Activated T-helper 1 cell treated with anti-CD3 and anti-CD28 coated beads, Interleukin-12 subunit alpha, Interleukin-12 subunit beta, Interleukin-2, Interleukin-4 antibody, amounts not matched to agents 30 ng/mL and 10 ng/mL and 1 ng/mL, durations not matched to agents 14 hours and 24 hours and 36 hours (primary cell): ENCODE results near the gene F11. TPM values are rescaled to one million over a fixed set of nuclear protein-coding genes. Genes with fewer than 3 reads are reported as not detected.
"Not testable (repeated sequence)": the region's sequence is repeated elsewhere in the genome, so short reads cannot be mapped to it uniquely, and the experiment has no call there.

Source experiments
- DNase-seq: peaks from one replicate; pipeline ENCODE4 v3.0.0; 2021; ENCODE audit warnings: low spot score
- H3K27ac Mint-ChIP-seq: one replicate; pipeline ENCODE4 v1.8.0; 2021; ENCODE audit warnings: mild to moderate bottlenecking, mixed read lengths
- H3K27me3 Mint-ChIP-seq: one replicate; pipeline ENCODE4 v1.8.0; 2022; ENCODE audit warnings: mild to moderate bottlenecking, moderate library complexity, mixed read lengths; ENCODE audit not compliant: insufficient read depth
- H3K36me3 Mint-ChIP-seq: one replicate; pipeline ENCODE4 v1.8.0; 2021; ENCODE audit warnings: low read depth, mixed read lengths
- H3K4me1 Mint-ChIP-seq: one replicate; pipeline ENCODE4 v1.8.0; 2021; ENCODE audit warnings: low read depth, mixed read lengths
- H3K4me3 Mint-ChIP-seq: one replicate; pipeline ENCODE4 v1.8.0; 2021; ENCODE audit warnings: mild to moderate bottlenecking, moderate library complexity, mixed read lengths
- H3K9me3 Mint-ChIP-seq: one replicate; pipeline ENCODE4 v1.8.0; 2021; ENCODE audit warnings: mixed read lengths
- intact Hi-C: fragments of 100-400 bp; cut with micrococcal nuclease; formaldehyde crosslinking; loops from one replicate; pipeline ENCODE4 v1.15.1; 2024
- total RNA-seq: library from RNA; stranded (reverse); gene quantifications from 2 replicates; pipeline ENCODE4 v1.2.3, GENCODE V29; 2022

F11 gene
- total RNA-seq, 1 donor from 2014 or later: not detected

DNA sequence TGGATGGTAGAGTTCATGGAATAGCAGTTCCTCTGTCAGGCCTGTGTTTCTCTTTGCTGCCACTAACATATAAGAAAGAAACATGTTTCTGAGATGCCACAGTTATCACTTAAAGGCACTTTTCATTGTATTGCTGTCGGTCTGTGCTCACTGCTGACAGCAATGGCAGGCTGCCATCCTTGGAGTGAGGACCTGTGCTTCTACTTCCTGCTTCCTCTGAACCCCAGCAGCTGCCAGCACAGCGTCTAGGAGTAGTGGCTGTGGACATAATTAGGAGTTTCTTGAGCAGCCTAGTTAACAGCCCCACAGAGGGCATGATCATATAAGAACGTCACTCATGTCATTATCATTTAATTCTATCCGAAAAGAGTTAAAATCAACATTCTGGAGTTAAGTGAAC, 30.5 kb downstream of the F11 start:
- peaks cover 10% of the 10 kb centered on the region for H3K27me3 Mint-ChIP-seq
- no peak for DNase-seq
- H3K36me3 Mint-ChIP-seq: no peaks in the 10 kb centered on the region
- no peak overlapping the region for H3K27ac Mint-ChIP-seq
- H3K4me1 Mint-ChIP-seq: no peaks in the 10 kb centered on the region
- H3K4me3 Mint-ChIP-seq: no peak overlapping the region
- intact Hi-C loops: no loop called here
- no peaks in the 10 kb centered on the region for H3K9me3 Mint-ChIP-seq

- H3K9me3 Mint-ChIP-seq: no peaks in the 10 kb centered on the region
- no peak for DNase-seq
- intact Hi-C loops: no loop called here
- H3K27me3 Mint-ChIP-seq: peaks cover 10% of the 10 kb centered on the region
- no peak overlapping the region for H3K4me3 Mint-ChIP-seq
- no peaks in the 10 kb centered on the region for H3K36me3 Mint-ChIP-seq
- H3K4me1 Mint-ChIP-seq: no peaks in the 10 kb centered on the region
- H3K27ac Mint-ChIP-seq: no peak overlapping the region
Measured at GRCh38 chr4:186297013-186297645, 31.1 kb downstream of the F11 start.

GRCh38 chr4:186298031-186298647, 32.1 kb downstream of the F11 start:
- H3K27ac Mint-ChIP-seq: no peak overlapping the region
- H3K4me1 Mint-ChIP-seq: no peaks in the 10 kb centered on the region
- intact Hi-C loops: no loop called here
- DNase-seq: no peak
- no peaks in the 10 kb centered on the region for H3K9me3 Mint-ChIP-seq
- H3K36me3 Mint-ChIP-seq: no peaks in the 10 kb centered on the region
- peaks cover 10% of the 10 kb centered on the region for H3K27me3 Mint-ChIP-seq
- H3K4me3 Mint-ChIP-seq: no peak overlapping the region

GRCh38 chr4:186299291-186299690, 33.3 kb downstream of the F11 start:
- no peak overlapping the region for H3K27ac Mint-ChIP-seq
- H3K36me3 Mint-ChIP-seq: no peaks in the 10 kb centered on the region
- DNase-seq: no peak
- intact Hi-C loops: no loop called here
- H3K27me3 Mint-ChIP-seq: peaks cover 14% of the 10 kb centered on the region
- no peaks in the 10 kb centered on the region for H3K4me1 Mint-ChIP-seq
- H3K9me3 Mint-ChIP-seq: no peaks in the 10 kb centered on the region
- no peak overlapping the region for H3K4me3 Mint-ChIP-seq

DNA sequence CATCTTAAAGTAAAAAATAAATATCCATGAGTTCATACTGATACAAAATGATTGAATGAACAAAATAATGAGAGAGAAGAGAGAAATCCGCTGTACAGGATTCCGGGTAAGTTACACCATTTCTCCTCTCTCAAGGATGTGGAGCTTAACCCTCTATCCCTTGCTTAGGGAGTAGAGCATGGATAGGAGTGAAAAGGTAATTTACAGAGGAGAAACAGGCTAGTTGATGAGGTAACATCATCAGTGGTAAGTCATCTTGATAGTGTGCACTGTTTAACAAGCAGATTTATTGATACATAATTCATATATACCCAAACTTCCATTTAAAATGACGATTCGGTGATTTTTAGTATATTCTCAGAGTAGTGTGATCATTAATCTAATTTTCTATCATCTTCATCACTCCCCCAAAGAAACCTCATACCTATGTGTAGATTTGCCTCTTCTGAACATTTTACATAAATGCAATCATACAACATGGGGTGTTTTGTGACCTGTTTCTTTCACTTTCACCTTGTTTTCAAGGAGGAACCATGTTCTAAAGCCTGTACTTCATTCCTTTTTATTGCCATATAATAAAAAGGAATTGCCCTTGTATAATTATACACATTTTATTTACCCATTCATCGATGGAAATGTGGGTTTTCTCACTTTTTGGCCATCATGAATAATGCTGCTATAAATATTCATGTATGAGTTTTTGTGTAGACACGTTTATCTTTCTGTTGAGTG, 34.8 kb downstream of the F11 start:
- Mint-ChIP-seq H3K9me3 (no peaks in the 10 kb centered on the region), H3K4me1 (no peaks in the 10 kb centered on the region), H3K36me3 (no peaks in the 10 kb centered on the region), H3K27ac (no peak overlapping the region), H3K27me3 (peaks cover 14% of the 10 kb centered on the region), H3K4me3 (no peak overlapping the region)
- DNase-seq: no peak
- intact Hi-C loops: no loop called here

GRCh38 chr4:186304216-186304615, 38.2 kb downstream of the F11 start:
- H3K36me3 Mint-ChIP-seq: no peaks in the 10 kb centered on the region
- H3K27me3 Mint-ChIP-seq: peaks cover 4% of the 10 kb centered on the region
- H3K4me1 Mint-ChIP-seq: no peaks in the 10 kb centered on the region
- no peak overlapping the region for H3K4me3 Mint-ChIP-seq
- intact Hi-C loops: no loop called here
- no peaks in the 10 kb centered on the region for H3K9me3 Mint-ChIP-seq
- H3K27ac Mint-ChIP-seq: no peak overlapping the region
- DNase-seq: no peak

DNA sequence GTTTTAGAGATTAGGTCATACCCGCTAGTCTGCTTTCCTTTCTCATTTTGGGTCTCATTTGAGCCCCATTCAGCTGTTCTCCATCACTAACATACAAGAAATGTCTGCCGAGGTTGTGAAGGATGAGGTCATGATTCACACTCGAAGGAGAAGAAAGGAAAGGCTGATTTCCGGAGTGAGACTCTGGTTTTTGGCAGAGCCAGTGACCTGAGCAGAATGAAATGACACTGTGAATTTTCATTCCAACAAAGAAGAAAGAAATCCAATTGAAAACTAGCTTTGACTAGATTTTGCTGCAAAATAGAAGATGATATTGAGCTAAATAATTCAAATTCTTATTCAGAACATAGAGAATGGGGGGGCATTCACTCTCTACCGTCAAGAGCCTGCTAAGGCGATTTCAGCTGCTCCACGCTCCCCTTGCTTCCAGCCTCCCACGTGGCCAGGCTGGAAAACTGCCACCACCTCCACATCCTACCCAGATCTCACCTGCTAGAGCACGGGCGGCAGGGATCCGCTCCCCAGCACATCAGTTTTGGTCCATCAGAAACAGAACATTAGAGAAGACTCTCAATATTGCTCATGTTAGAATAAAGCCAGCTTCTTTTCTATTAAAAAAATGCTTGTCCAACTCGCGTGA, 39.0 kb downstream of the F11 start:
- Mint-ChIP-seq H3K9me3 (no peaks in the 10 kb centered on the region), H3K36me3 (no peaks in the 10 kb centered on the region), H3K4me1 (no peaks in the 10 kb centered on the region), H3K4me3 (no peak overlapping the region), H3K27ac (no peak overlapping the region), H3K27me3 (peaks cover 4% of the 10 kb centered on the region)
- intact Hi-C loops: no loop called here
- no peak for DNase-seq

GRCh38 chr4:186307497-186307896, 41.5 kb downstream of the F11 start:
- H3K4me3 Mint-ChIP-seq: no peak overlapping the region
- H3K36me3 Mint-ChIP-seq: no peaks in the 10 kb centered on the region
- no peak overlapping the region for H3K27ac Mint-ChIP-seq
- H3K9me3 Mint-ChIP-seq: no peaks in the 10 kb centered on the region
- no peak for DNase-seq
- intact Hi-C loops: no loop called here
- H3K27me3 Mint-ChIP-seq: peaks cover 4% of the 10 kb centered on the region
- H3K4me1 Mint-ChIP-seq: no peaks in the 10 kb centered on the region

- intact Hi-C loops: no loop called here
- DNase-seq: no peak
- peaks cover 4% of the 10 kb centered on the region for H3K27me3 Mint-ChIP-seq
- no peak overlapping the region for H3K4me3 Mint-ChIP-seq
- H3K4me1 Mint-ChIP-seq: no peaks in the 10 kb centered on the region
- no peak overlapping the region for H3K27ac Mint-ChIP-seq
- no peaks in the 10 kb centered on the region for H3K9me3 Mint-ChIP-seq
- H3K36me3 Mint-ChIP-seq: no peaks in the 10 kb centered on the region
Measured at GRCh38 chr4:186307916-186308315, 41.9 kb downstream of the F11 start.

DNA sequence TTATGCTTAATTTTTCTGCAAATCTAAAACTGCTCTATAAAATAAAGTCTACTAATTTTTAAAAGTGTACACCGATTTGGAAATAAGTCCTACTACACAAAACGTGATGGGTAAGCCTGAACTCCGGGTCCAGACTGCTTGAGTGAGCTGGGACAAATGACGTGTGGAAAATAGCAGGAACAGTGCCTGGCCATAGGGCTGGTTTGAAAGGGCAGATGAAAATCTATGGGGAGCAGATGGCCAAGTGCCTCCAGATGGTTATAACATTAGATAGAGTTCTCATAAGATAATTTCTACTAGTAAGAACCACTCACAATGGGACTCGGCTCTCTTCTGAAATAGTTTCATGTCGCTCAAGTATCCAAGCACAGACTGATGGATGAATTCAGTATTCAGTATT, 52.5 kb downstream of the F11 start:
- Mint-ChIP-seq H3K27me3 (peaks cover 2% of the 10 kb centered on the region), H3K27ac (no peak overlapping the region), H3K9me3 (no peaks in the 10 kb centered on the region), H3K36me3 (no peaks in the 10 kb centered on the region), H3K4me1 (no peaks in the 10 kb centered on the region), H3K4me3 (no peak overlapping the region)
- no peak for DNase-seq
- intact Hi-C loops: no loop called here

DNA sequence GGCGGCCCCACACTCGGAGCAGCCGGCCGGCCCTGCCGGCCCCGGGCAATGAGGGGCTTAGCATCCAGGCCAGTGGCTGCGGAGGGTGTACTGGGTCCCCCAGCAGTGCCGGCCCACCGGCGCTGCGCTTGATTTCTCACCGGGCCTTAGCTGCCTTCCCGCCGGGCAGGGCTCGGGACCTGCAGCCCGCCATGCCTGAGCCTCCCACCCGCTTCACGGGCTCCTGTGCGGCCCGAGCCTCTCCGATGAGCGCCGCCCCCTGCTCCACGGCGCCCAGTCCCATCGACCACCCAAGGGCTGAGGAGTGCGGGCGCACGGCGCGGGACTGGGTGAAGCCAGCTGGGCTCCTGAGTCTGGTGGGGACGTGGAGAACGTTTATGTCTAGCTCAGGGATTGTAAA, 58.7 kb downstream of the F11 start:
- H3K9me3 Mint-ChIP-seq, H3K36me3 Mint-ChIP-seq, DNase-seq, H3K4me1 Mint-ChIP-seq, intact Hi-C loops, H3K4me3 Mint-ChIP-seq, H3K27ac Mint-ChIP-seq, H3K27me3 Mint-ChIP-seq: not testable (repeated sequence)

GRCh38 chr4:186326391-186326790, 60.4 kb downstream of the F11 start:
- DNase-seq: no peak
- Mint-ChIP-seq H3K4me1 (no peaks in the 10 kb centered on the region), H3K27ac (no peak overlapping the region), H3K36me3 (no peaks in the 10 kb centered on the region), H3K4me3 (no peak overlapping the region), H3K27me3 (no peaks in the 10 kb centered on the region), H3K9me3 (no peaks in the 10 kb centered on the region)
- intact Hi-C loops: no loop called here

GRCh38 chr4:186329372-186329771, 63.4 kb downstream of the F11 start:
- Mint-ChIP-seq H3K4me1 (no peaks in the 10 kb centered on the region), H3K27ac (no peak overlapping the region), H3K9me3 (peaks cover 12% of the 10 kb centered on the region), H3K27me3 (no peaks in the 10 kb centered on the region), H3K4me3 (no peak overlapping the region), H3K36me3 (no peaks in the 10 kb centered on the region)
- intact Hi-C loops: no loop called here
- DNase-seq: no peak
